Gastroesophageal sphincter (tissue), 3 donors: ENCODE measurements around the gene PRKAG2.

Source experiments
- CTCF ChIP-seq, 4 experiments: fragments of 200-600 bp in 2 of 4; fragments of 450-650 bp in 2 of 4; sonication (generic) in 1 of 4; IDR thresholded peaks; one replicate each; pipeline ENCODE4 v1.5.1; 2017 to 2019; ENCODE audit warnings: antibody characterized with exemption in 4 of 4, mild to moderate bottlenecking in 2 of 4, moderate library complexity in 2 of 4
- POLR2A ChIP-seq, 2 donors: fragments of 450-650 bp; IDR thresholded peaks; one replicate each; pipeline ENCODE4 v1.6.1; 2017; ENCODE audit warnings: antibody characterized with exemption in 2 of 2, mild to moderate bottlenecking in 2 of 2, moderate library complexity in 1 of 2

GRCh38 chr7:151719031-151719896, 157.7 kb downstream of the PRKAG2 start:
- TF ChIP-seq CTCF (IDR thresholded peaks at IDR 0.05) (no peak), POLR2A (IDR thresholded peaks at IDR 0.05) (no peak)
